NT2/D1 (cell line): ENCODE results near the gene PRKG2.

Source experiments
- SUZ12 ChIP-seq: IDR thresholded peaks from 2 replicates; pipeline ENCODE4 v1.6.1; 2011; ENCODE audit not compliant: insufficient read length, insufficient read depth; ENCODE audit errors: extremely low read depth
- YY1 ChIP-seq: IDR thresholded peaks from 2 replicates; pipeline ENCODE4 v1.6.1; 2011; ENCODE audit not compliant: insufficient read length, insufficient read depth
- ZNF274 ChIP-seq: IDR thresholded peaks from 2 replicates; pipeline ENCODE4 v1.6.1; 2011; ENCODE audit warnings: mild to moderate bottlenecking, low read depth, low read length

DNA sequence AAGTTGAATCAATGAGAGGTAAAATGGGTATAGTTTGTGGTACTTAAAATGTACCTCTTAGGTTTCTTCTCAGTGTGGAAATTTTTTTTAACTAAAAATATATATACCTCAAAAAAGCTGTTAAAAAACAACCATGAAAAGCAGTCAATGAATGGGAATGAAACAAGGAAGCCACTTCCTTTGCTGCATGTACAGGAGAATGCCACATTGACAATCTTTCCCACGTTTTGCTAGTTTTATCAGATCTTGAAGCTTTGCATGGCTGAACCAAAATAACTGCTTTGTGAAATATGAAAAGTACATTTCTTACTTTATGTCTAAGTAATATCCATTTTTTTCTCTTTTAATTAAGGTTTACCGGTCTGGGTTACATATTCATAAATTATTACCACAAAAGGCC, 71.8 kb downstream of the PRKG2 start:
- no peak for TF ChIP-seq YY1
- no peak for TF ChIP-seq ZNF274
- TF ChIP-seq SUZ12: no peak
